ENCODE results near the gene WRNIP1. TPM values are rescaled to one million over a fixed set of nuclear protein-coding genes. Genes with fewer than 3 reads are reported as not detected.

The WRNIP1 gene
- total and polyA plus RNA-seq, 2 donors (not counting 1 experiment from before 2014, with no cell fraction given) = 29.7 to 40.8 TPM

GRCh38 chr6:2753110-2753489, 12.1 kb upstream of the WRNIP1 start:
- DNase-seq (ENCODE audit: low read depth in 2 of 2) = no peak
- Histone ChIP-seq H3K27me3 (ENCODE audit: control insufficient read depth, insufficient read depth, low read length) (no peaks in the 10 kb centered on the region), H3K79me2 (ENCODE audit: control insufficient read depth, insufficient read depth, low read length) (no peaks in the 10 kb centered on the region), H3K9ac (ENCODE audit: insufficient read depth, low read length) (no peak overlapping the region), H3K36me3 (ENCODE audit: control insufficient read depth, insufficient read depth, low read length) (no peaks in the 10 kb centered on the region), H4K20me1 (ENCODE audit: control insufficient read depth, extremely low read depth, insufficient read depth, low read length) (no peaks in the 10 kb centered on the region), H3K4me2 (ENCODE audit: extremely low read depth, insufficient read depth, low read length) (no peak overlapping the region), H3K4me1 (ENCODE audit: control insufficient read depth, extremely low read depth, insufficient read depth, low read length) (no peaks in the 10 kb centered on the region), H3K9me3 (ENCODE audit: control insufficient read depth, insufficient read depth, low read depth, low read length) (no peaks in the 10 kb centered on the region), H2AFZ (ENCODE audit: low read length) (no peak overlapping the region), H3K4me3 (replicated peaks in 1 of 4; ENCODE audit: control extremely low read depth in 1 of 4, insufficient read depth in 1 of 4, low read depth in 3 of 4, low read length in 4 of 4) (no peak overlapping the region), H3K27ac (ENCODE audit: insufficient read depth, low read length) (no peak overlapping the region)
- no peak for TF ChIP-seq CTCF (conservative IDR thresholded peaks at IDR 0.05 in 1 of 2, IDR thresholded peaks at IDR 0.05 in 1 of 2; ENCODE audit: low read depth in 1 of 2, low read length in 2 of 2)
- TF ChIP-seq EZH2 (IDR thresholded peaks at IDR 0.05; ENCODE audit: low read length, missing control alignments) = no peak

DNA sequence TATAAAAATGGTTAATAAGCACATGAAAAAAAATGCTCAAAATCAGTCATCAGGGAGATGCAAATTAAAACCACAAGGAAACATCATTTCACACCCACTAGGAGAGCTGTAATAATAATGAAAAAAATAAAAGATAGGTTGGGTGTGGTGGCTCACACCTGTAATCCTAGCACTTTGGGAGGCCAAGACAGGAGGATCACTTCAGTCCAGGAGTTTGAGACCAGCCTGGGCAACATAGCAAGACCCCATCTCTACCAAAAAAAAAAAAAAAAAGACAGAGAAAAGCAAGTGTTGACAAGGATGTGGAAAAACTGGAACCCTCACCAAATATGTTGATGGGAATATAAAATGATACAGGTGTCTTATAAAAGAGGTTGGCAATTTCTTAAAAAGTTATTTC, 11.4 kb upstream of the WRNIP1 start:
- Histone ChIP-seq H2AFZ (ENCODE audit: low read length) (no peak overlapping the region), H3K9me3 (ENCODE audit: control insufficient read depth, insufficient read depth, low read depth, low read length) (no peaks in the 10 kb centered on the region), H3K4me2 (ENCODE audit: extremely low read depth, insufficient read depth, low read length) (no peak overlapping the region), H3K27ac (ENCODE audit: insufficient read depth, low read length) (no peak overlapping the region), H4K20me1 (ENCODE audit: control insufficient read depth, extremely low read depth, insufficient read depth, low read length) (no peaks in the 10 kb centered on the region), H3K27me3 (ENCODE audit: control insufficient read depth, insufficient read depth, low read length) (no peaks in the 10 kb centered on the region), H3K79me2 (ENCODE audit: control insufficient read depth, insufficient read depth, low read length) (no peaks in the 10 kb centered on the region), H3K9ac (ENCODE audit: insufficient read depth, low read length) (no peak overlapping the region), H3K4me3 (replicated peaks in 1 of 4; ENCODE audit: control extremely low read depth in 1 of 4, insufficient read depth in 1 of 4, low read depth in 3 of 4, low read length in 4 of 4) (no peak overlapping the region), H3K36me3 (ENCODE audit: control insufficient read depth, insufficient read depth, low read length) (no peaks in the 10 kb centered on the region), H3K4me1 (ENCODE audit: control insufficient read depth, extremely low read depth, insufficient read depth, low read length) (no peaks in the 10 kb centered on the region)
- TF ChIP-seq CTCF (conservative IDR thresholded peaks at IDR 0.05 in 1 of 2, IDR thresholded peaks at IDR 0.05 in 1 of 2; ENCODE audit: low read depth in 1 of 2, low read length in 2 of 2) (no peak), EZH2 (IDR thresholded peaks at IDR 0.05; ENCODE audit: low read length, missing control alignments) (no peak)
- DNase-seq (ENCODE audit: low read depth in 2 of 2) = no peak

GRCh38 chr6:2754393-2754792, 10.8 kb upstream of the WRNIP1 start:
- Histone ChIP-seq H3K9me3 (ENCODE audit: control insufficient read depth, insufficient read depth, low read depth, low read length) (no peaks in the 10 kb centered on the region), H3K4me3 (replicated peaks in 1 of 4; ENCODE audit: control extremely low read depth in 1 of 4, insufficient read depth in 1 of 4, low read depth in 3 of 4, low read length in 4 of 4) (no peak overlapping the region), H3K4me2 (ENCODE audit: extremely low read depth, insufficient read depth, low read length) (no peak overlapping the region), H3K4me1 (ENCODE audit: control insufficient read depth, extremely low read depth, insufficient read depth, low read length) (no peaks in the 10 kb centered on the region), H4K20me1 (ENCODE audit: control insufficient read depth, extremely low read depth, insufficient read depth, low read length) (no peaks in the 10 kb centered on the region), H3K27me3 (ENCODE audit: control insufficient read depth, insufficient read depth, low read length) (no peaks in the 10 kb centered on the region), H3K79me2 (ENCODE audit: control insufficient read depth, insufficient read depth, low read length) (no peaks in the 10 kb centered on the region), H3K36me3 (ENCODE audit: control insufficient read depth, insufficient read depth, low read length) (no peaks in the 10 kb centered on the region), H3K9ac (ENCODE audit: insufficient read depth, low read length) (no peak overlapping the region), H3K27ac (ENCODE audit: insufficient read depth, low read length) (no peak overlapping the region), H2AFZ (ENCODE audit: low read length) (no peak overlapping the region)
- TF ChIP-seq CTCF (conservative IDR thresholded peaks at IDR 0.05 in 1 of 2, IDR thresholded peaks at IDR 0.05 in 1 of 2; ENCODE audit: low read depth in 1 of 2, low read length in 2 of 2) (no peak), EZH2 (IDR thresholded peaks at IDR 0.05; ENCODE audit: low read length, missing control alignments) (no peak)
- no peak for DNase-seq (ENCODE audit: low read depth in 2 of 2)

Data from fibroblast of lung (primary cell).